ENCODE measurements around the gene INSYN2B.

The INSYN2B gene

DNA sequence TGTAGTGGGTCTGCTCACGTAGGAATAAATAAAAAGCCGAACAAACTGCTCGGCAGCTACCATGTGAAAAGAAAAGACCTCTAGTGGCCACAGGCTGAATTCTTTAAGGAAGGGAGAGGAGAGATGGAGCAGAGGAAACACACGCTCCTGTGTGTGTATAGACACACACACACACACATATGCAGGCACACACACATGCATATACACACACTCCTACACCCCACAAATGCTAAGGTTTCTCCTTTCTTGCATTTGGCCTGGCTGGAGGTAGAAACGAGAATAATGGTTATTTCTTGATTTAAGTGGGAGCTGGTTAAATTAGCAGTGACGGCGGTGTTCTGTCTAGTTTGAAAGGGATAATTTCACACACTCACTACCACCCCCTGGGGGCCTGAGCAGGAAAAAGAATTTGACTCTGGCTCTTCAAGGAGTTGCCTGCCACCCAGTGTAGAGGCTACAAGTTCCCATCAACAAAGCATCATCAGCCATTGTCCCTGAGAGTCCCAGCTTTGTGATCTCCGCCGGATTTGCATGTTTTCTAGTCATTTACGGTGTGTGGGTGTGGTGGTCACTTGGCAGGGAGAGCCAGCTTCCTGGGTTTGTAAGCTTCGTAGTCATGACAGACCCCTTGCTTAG is at the start of gene INSYN2B:
Gene INSYN2B, minus strand, starts transcription at position 78 of the 636 bp plus-strand sequence. CDS start 96,597 bp downstream, outside the sequence.
- DNase-seq, result peak; percentile 94

DNA sequence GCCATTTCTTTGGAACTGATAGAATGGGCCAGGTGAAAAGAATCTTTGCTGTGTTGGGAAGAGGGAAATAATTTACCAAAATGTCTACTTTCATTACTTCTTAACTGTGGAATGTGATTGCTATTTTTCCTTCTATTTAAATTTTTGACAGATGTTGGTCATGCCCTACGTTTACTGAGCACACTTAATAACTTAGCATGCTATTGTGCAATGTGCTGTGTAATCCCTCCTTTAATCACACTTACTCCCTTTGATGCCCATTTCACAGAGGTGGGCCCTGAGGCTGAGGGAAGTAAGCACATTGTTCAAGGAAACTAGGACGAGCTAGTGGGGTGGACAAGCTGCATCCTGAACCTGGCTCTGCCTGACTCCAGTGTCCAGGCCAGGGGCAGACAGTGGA is 47.8 kb upstream of the INSYN2B start:
- no peak for DNase-seq

DNA sequence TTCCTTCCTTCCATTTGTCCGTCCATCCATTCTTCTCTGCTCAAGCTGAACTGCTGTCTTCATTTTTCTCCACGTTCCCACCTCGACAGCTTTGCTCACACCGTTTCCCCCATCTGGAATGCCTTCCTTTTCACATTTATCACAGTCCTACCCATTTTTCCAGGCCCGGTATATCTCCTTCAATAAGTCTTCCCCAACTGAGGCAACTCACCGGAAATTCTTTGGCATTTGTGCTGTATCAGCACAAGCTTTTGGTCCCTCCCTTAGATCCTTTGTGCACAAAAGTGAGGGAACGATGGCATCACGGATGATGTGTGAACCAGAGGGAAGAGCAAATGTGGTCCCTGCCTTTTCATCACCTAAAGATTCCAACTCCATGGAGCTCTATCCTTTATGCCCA is 45.6 kb upstream of the INSYN2B start:
- DNase-seq, result no peak

DNA sequence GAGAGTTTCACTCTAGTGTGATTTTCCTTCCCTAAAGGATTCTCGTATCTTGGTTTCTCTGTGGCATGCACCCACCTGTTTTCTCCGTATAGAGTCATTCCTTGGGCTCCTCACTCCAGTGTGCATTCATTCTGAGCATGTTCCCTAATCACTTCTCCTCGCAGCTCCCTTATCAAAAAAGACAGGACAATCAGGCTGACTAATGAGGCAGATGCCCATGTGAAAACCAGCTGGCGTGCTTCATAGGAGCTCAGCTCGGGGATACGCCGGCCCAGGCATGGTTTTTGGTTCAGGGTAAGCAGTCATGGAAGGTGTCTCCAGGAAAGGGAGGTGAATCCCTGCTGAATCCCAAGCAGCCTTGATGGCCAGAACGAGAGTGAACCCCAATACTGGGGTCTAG is 41.2 kb upstream of the INSYN2B start:
- no peak for DNase-seq

DNA sequence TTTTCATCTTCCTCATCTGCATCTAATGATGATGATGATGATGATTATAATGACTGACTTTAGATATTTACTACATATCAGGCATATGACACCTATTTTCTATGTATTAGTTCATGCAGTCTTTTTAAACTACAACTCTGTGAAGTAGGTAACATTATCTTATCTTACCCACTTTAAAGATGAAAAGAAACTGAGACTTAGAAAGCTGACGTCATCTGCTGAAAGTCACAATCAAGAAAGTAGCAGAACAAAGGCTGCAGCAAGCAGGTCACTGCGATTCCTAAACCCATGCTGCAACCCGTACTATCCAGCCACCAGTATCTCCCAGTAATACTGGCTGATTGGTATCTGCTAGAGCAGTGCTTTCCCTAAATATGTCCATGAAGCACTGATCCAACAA is 40.1 kb upstream of the INSYN2B start:
- DNase-seq, result no peak

DNA sequence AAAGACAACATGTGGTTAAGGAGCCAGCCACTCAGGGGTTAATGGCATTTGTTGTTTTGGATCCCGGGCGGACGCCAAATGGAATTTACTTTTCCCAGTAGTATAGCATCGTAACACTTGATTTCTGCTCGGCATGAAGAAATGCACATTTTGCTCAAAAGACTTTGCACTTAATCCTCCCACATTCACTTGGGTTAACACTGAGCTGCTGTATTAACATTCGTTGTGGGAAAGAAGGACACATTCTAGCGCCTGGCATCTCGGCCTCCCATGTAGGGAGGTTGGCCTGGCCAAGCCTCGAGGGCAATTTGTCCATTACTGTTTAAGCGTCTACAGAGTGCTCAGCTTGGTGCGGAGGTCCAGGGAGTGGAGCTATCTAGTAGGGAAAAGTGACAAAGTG is 32.3 kb upstream of the INSYN2B start:
- DNase-seq, result no peak

DNA sequence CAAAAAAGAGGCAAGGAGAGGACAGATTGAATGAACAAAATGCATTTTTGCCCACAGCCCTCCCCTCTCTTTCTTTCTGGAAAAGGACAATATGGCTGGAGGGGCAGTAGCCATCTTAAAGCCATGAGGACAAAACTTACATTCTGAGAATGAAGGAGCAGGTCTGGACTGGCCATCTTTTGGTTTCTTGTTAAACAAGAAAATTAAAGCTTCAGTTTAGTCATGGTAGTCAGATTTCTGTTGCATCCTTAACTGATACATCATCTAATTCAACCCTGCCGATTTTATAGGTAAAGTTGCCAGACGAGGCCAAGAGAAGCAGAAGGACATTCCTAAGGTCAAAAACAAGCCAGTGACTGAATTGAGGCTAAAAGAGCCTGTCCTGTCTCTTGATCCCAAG is 31.5 kb upstream of the INSYN2B start:
- DNase-seq, result no peak

DNA sequence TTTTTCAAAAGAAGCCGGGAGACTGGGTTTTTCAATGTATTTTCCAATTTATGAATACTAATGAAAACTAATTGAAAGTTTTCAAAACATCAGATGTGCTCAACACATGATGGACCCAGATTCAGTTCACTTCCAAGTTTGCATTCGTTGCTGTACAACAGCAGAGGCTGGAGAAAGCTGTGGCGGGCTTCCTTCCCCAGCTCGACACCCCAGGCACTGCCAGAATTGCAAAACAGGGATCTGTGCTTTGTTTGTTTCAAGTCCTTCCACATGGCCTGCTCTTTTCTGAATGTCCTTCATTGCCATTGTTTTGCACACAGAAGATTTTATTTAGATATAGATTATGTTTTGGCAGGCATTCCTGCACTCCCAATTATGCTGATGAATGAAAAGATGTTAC is 30.3 kb upstream of the INSYN2B start:
- no peak for DNase-seq

DNA sequence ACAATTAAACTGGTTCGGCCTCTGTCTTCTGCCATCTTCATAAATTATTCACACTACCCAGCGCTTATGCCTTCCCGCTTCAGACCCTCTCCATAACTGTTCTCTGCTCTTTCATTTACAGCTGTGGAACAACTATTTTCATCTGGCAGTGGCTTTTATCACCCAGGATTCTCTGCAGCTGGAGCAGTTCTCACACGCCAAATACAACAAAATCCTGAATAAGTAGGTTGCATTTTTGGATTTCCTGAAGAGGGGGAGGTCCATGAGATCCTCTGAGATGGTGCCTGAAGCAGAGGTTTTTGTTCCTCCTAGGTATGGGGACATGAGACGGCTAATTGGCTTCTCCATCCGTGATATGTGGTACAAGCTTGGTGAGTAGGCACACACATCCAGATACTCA is 28.1 kb upstream of the INSYN2B start:
- no peak for DNase-seq

DNA sequence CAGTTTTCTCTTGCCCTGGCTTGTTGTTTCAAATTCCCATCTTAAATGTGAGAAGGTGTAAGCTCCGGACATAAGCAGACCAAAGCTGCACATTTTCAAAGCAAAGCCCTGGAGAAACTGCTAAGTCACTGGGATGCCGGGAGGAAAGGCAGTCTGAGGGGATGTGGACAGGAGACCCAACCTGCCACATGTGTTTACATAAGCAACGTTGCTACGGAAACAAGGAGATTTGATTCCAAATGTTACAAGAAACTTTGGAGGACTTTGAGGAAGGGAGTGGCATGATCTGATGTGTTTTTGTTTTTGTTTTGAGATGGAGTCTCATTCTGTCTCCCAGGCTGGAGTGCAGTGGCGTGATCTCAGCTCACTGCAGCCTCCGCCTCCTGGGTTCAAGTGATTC is 25.7 kb upstream of the INSYN2B start:
- no peak for DNase-seq

DNA sequence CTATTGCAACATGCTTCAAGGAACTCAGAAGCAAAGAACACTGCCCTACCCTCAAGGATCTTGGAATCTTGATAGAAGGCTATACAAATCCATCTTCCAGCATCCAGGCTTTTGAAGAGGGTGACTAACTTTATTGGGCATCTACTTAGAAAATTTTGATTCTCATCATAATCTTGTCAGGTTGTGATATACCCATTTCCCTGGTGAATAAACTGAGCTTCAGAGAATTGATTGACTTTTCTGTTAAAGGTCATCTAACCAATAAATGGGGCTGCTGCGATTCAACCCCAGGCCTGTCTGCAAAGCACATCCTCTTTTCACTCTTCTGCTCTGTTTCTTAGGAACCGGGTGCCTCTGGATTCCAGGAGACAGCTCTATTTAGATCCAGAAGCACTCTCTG is 19.9 kb upstream of the INSYN2B start:
- DNase-seq, result no peak

DNA sequence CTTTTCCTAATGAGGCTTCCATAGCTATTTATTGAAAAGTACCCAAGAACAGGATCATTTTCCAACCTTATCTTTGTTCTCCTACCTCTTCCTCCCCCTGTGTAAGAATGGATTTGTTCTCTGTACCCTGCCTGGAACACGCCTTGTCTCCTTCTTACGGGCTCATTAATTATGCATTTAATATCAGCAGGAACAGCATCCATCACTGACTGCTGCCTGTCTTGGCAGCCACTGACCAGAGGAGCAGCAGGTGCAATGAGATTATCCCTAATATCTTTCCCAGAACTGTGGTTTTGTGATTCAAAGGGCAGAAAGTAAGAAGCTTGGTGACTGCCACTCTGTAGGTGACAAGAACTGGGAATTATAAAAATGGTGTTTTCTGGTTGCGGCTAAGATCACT is 19.3 kb upstream of the INSYN2B start:
- DNase-seq, result no peak

DNA sequence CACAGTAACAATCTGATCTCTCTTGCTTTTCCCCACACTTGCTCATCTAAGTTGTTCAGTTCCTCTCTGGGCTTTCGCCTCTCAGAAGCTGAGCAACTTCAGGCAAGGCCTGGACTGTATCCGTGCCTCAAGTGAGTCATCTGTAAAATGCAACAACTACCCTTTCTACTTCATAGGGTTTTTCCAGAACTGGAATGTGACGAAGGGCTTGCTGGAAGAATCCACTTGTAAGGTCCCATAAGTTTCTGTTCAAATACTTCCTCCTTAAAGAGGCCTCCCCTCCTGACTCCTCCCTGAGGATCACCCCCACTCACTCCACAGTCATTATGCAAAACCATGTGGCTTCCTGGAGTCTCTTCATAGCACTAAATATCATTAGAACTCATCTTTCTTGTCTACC is 17.5 kb upstream of the INSYN2B start:
- no peak for DNase-seq

DNA sequence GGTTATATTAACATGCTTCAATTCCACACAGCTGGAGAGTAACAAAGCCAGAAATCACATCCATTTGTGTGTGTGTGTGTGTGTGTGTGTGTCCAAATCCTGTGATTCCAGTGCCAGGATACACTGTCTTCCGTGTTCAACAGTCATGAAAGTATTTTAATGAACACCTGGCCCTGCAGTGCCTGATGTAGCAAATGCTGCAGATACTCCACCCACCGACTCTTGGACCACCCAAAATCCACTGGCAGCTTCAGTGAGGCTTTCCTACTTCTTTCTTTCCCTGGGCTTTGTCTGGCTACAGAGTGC is 13.1 kb upstream of the INSYN2B start:
- peak; percentile 24 for DNase-seq

DNA sequence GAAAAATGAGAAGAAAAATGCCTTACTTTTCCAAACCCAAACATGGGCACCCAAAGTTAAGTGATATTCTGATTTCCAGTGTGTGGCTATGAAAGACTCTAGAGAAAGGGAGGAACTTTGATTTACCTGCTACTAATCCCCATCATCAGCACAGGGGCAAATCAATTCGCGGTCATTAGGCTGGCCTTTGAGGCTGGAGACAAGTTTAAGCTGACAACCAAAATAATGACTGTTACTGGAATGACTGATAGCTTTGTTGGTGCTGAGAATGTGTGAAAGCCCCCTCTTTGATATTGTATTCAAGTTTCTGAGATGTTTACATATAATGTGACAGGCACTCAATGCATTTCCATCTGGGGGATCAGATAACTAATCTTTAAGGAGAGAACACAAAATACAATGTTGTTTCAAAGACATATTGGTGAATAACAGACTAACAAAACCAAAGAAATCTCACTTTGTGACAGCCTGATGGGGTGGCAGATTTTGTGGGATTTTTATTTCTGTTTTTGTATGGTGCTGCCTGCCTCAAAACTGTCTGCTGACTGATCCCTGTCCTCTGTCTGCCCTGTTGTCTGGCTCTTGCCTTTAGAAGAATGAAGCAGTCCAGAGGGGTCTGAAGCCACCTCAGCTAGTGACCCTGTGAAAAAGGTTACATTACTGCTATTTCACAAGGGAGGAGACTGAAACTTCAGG is 12.6 kb upstream of the INSYN2B start:
- no peak for DNase-seq

DNA sequence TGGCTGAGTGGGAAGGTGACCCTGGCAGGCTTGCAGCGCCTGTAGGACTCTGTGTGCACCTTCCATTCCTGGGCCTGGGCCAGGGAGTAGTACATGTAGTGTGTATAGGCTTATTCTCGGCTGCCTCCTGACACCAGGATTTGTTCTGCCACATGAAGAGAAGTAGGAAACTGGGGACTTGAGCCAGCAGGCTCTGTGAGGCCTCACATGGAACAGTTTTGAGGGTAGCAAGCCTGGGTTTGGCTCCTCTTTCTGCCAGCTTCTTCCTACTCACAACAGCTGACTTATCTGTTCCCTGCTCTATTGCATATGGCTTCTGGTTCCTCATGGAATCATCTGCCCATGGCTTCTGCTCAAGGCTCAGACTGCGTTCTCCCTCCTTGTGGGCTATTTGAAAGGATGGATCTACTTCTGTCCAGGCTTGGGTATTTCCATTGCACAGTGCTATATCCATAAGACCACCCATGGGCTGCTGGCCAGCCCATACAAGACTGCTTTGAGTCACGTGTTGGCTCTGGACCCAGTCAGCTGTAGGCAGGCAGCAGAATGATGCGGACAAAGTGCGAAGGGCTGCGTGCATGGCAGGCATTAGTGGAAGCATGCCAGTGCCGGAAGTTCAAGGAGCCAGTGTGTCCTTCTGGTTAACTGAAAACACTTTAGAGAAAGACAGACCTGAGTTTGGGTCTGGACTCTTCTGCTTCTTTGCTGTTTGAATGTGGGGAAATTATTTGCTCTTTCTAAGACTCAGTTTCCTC is 11.0 kb upstream of the INSYN2B start:
- DNase-seq, result no peak

DNA sequence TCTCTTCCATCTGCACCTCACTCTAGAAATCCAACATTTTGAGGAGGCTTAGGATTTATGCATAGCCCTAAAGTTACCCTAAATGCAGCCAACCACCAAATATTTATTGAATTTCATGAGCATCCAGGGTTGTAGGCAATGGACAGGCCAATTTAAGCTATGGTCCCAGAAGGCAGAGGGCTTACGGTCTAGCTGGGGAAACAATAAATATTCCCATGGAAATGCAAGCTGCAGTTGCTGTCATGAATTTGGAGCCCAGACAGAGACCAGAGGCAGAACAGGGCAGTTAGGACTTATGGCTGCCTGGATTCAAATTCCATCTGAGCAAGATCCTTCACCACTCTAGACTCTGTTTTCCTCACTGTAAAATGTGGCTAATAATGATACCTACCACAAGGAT is 9.1 kb upstream of the INSYN2B start:
- DNase-seq, result no peak

DNA sequence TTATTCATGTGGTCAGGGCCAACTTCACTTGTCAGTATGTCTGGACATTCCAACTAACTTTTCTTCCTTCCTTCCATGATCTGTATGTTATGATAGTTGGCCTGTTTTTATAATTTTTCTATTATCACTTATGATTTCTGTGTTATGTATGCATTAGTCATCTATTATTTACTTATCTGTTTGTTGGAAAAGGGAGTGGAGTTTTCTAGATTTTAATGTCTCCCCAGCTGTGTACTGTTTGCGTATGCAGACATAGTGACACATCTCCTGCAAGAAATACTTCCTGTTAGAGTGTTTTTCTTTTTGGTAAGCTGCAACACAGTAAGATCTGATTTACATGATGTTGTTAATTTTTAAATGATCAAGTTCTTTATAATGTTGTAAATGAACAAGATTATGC is 8.7 kb upstream of the INSYN2B start:
- no peak for DNase-seq

DNA sequence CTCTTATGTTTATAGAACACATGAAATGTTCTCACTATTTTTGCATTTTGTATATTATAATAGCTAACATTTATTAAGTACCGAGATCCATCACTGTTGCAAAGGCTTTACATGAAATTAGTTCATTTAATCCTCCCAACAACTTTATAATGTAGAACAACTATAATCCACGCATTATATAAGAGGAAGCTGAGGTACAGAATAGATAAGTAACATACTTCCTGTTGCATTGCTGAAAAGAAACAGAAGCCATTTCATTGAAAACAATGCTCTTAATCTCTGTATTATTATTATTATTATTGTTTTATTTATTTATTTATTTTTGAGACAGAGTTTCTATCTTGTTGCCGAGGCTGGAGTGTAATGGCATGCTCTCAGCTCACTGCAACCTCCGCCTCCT is 7.9 kb upstream of the INSYN2B start:
- no peak for DNase-seq

DNA sequence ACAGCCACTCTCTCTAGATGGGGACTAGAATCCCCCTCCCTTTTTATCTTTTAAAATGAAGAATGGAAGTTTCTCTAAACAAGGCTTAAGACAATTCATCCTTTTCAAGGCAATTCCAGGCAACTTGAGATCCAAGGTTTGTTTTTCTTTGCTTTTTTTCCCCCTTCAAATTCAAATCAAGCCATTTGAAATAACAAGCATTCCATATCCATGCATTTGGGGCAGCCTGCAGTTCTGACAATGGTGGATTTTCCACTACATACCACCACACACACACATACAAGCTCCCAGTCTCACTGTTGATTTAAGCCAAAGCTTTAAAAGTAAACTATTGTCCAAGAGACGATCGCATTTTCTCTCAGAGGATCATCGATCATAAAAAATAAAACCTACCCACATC is 424 bp downstream of the INSYN2B start:
- DNase-seq, result no peak

DNA sequence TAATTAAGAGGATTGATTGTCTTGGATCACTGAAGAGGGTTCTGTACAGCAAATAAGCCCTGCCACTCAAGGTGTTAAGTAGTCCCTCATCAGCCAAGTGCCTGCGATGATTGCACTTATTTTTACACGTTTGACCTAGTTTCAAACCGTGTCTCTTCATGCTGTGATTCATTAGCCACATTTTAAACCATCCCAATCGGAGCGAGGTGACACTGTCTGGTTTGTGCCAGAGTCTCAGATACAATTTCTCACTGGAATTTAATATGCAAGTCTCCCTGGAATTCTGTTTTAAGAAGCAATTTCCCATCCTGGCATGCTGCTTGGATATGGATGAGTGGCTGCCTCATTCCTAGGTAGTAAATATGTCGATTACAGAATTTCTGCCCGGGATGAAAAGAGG is 1.6 kb downstream of the INSYN2B start:
- DNase-seq, result no peak

DNA sequence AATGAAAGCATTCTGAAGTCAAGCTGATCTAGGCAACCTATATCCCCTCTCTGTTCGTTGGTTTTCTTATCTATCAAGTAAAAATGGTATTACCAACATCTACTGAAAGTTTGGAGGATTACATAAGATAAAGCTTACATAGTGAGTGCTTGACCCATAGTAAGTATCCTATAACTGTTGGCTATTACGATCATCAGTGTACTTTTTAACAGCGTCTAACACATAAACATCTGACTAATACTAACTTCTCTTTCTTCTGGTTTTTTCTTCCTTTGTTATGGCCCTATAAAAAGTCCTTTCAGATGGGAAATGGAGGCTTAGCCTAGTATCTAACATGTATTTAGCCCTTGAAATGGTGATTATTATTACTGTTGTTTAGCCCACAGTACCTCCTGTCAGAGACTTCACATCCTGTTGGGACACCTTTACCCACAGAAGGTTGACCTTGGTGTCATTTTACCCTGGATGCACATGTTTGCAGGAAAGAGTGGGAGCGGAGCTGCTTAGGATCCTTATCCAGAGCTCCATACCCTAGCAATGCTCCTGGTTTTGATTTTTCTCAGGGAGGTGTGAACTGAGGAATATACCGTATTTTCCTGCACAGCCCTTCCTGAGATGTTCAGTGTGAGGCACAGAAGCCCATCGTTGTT is 6.0 kb downstream of the INSYN2B start:
- no peak for DNase-seq

DNA sequence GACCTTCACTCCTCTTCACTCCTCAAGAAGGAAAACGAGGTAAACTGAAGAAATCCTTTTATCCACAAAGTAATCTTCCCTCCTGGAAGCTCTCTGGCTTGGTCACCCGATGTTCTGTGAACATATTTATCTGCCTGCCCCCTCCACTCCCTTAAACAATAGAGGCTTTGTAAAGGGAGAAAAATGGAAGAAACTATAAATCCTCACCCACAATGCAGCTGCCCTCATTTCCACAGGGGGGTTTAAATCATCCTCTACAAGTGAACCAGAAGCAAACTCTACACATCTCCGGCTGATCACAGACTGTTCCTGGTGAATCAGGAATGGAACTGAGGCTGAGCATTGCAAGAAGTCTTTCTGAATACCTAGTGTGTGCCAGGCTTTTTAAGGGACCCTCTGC is 7.2 kb downstream of the INSYN2B start:
- DNase-seq, result no peak

DNA sequence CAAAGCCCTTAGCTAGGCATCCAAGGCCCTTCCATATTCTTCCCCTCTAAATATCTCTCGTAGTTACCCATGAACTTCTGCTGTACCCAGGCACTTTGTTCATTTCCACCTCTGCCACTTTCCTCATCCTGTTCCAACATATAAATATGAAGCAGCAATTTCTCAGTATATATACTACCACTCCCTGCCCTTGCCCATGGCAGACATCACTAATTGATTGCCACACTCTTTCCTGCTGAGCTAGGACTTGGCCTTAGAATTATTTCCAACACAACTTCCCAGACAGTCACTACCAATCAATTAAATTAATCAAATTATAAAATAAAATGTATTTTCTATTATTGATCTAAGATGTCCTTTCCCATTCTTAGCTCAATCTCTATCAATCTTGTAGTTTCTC is 8.5 kb downstream of the INSYN2B start:
- no peak for DNase-seq
